ENCODE results near the gene ANKS4B.

Gene ANKS4B

GRCh38 chr16:21301895-21302291 is 68.4 kb downstream of the ANKS4B start:
- H3K27ac ChIP-seq = peak overlapping the region; percentile 79
- TF ChIP-seq CTCF (IDR thresholded peaks at IDR 0.05) (peak; percentile 27), ZFX (IDR thresholded peaks at IDR 0.05; ENCODE audit: borderline replicate concordance) (no peak)

- TF ChIP-seq ZFX (IDR thresholded peaks at IDR 0.05; ENCODE audit: borderline replicate concordance) = no peak
- TF ChIP-seq CTCF (IDR thresholded peaks at IDR 0.05) = no peak
- H3K27ac ChIP-seq = peak overlapping the region; percentile 79
Measured at GRCh38 chr16:21302454-21302853, 69.0 kb downstream of the ANKS4B start.

DNA sequence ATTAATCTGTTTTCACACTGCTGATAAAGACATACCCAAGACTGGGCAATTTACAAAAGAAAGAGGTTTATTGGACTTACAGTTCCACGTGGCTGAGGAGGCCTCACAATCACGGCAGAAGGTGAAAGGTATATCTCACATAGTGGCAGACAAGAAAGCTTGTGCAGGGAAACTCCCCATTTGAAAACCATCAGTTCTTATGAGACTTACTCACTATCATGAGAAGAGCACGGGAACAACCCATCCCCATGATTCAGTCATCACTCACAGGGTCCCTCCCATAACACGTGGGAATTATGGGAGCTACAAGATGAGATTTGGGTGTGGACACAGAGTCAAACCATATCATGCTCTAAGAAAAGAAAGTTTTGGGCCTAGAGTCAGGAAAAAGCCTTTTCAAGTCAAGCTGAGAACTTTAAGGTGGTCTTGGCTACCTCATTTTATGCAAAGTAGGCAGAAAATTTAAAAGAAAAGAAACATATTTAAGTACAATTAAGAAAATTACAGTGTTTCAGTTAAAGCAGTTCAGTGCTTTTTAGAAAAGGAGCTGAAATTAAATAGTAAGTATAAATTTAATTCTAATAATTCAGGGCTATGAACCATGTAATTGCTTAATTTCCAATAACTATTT is 69.5 kb downstream of the ANKS4B start:
- no peak overlapping the region for H3K27ac ChIP-seq
- TF ChIP-seq ZFX (IDR thresholded peaks at IDR 0.05; ENCODE audit: borderline replicate concordance) (no peak), CTCF (IDR thresholded peaks at IDR 0.05) (no peak)
